ENCODE data around the gene FZD2.

DNA sequence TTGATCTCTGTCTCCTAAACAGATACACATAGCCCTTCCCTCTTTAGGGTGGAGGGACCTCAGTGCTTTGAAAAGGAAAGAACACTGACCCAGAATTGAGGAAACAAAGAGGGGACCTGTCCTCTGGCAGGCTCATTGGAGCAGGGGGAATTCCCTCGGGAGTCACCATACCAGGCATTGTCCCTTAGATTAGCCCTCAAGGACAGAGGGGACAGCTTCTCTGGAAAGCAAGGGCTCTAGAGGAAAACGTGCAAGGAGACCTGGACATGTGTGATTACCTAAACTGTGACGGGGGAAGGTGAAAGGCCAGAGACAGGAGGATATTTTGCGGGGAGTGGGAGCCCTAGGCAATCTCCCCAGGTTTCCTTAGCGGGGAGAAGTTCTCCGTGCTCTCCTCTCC is 7.6 kb upstream of the FZD2 start:
- TF ChIP-seq GATA2 (IDR thresholded peaks at IDR 0.05; ENCODE audit: low read depth, low read length) (no peak), GATA3 (IDR thresholded peaks at IDR 0.05; ENCODE audit: low read depth, low read length) (no peak)

All from SH-SY5Y (cell line).